Prostate gland (tissue), 2 donors: ENCODE data around the gene ARRB1.

Experiments used
- CTCF ChIP-seq, 4 experiments: fragments of 200-600 bp in 2 of 4; fragments of 450-650 bp in 2 of 4; sonication (generic) in 2 of 4; IDR thresholded peaks; 1 replicate in 3 of 4; 2 replicates in 1 of 4; pipeline ENCODE4 v1.5.1; 2016 to 2019; ENCODE audit warnings: antibody characterized with exemption in 4 of 4, mild to moderate bottlenecking in 2 of 4, moderate library complexity in 2 of 4
- POLR2A ChIP-seq: fragments of 450-650 bp; IDR thresholded peaks from one replicate; pipeline ENCODE4 v1.6.1; 2016; ENCODE audit warnings: antibody characterized with exemption, mild to moderate bottlenecking
- POLR2AphosphoS5 ChIP-seq: sonication (generic); formaldehyde crosslinking; IDR thresholded peaks from one replicate; pipeline ENCODE4 v1.6.1; 2017; ENCODE audit warnings: antibody characterized with exemption

- TF ChIP-seq CTCF (IDR thresholded peaks at IDR 0.05) (no peak), POLR2A (no peak), POLR2AphosphoS5 (no peak)
These were observed 74.8 kb downstream of the ARRB1 start for GRCh38 chr11:75276686-75277085.
